Dedifferentiated amniotic fluid mesenchymal stem cell (primary cell): ENCODE results near the gene MTPN.

ENCODE experiments used
- DNase-seq: peaks from one replicate; pipeline ENCODE4 v3.0.0-alpha.2; 2016; ENCODE audit errors: extremely low spot score

The MTPN gene

DNA sequence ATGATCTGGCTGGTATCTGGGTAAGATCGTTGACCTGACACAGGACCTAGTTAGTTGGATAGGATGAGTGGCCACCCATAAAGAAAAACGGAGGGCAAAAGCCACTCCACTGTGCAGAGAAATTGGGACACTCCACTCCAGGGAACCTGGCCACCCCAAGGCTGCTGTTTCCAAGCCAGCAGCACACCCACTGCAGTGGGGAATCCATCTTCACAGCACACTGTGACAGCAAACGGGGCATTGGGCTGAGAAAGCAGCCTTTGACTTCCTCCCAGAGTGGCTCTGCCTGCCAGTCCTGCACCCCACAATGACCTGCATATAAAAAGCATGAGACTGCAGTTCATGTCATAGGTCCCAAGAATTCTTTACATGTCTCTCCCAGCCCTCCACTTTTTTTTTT, 52.9 kb downstream of the MTPN start:
- no peak for DNase-seq

GRCh38 chr7:135922263-135922662, 54.9 kb downstream of the MTPN start:
- no peak for DNase-seq

DNA sequence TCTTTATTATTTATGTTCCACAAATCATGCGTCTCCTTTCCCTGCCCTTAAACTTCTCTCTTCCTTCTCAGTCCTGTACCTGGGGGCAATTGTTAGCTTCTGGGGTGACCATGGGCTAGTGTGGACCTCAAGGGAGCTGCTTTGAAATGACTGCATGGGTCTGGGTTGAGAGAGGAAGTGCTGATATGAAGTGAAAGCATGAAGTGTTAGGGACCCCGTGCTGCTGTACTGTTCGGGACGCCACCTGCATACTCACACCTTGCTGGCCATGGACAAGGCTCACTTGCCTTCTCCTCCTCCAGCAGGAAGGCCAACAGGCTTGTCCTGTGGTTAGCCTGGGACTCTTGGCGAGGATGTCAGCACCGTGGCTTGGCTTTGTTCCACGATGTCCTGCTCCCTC, 56.7 kb downstream of the MTPN start:
- DNase-seq: no peak

DNA sequence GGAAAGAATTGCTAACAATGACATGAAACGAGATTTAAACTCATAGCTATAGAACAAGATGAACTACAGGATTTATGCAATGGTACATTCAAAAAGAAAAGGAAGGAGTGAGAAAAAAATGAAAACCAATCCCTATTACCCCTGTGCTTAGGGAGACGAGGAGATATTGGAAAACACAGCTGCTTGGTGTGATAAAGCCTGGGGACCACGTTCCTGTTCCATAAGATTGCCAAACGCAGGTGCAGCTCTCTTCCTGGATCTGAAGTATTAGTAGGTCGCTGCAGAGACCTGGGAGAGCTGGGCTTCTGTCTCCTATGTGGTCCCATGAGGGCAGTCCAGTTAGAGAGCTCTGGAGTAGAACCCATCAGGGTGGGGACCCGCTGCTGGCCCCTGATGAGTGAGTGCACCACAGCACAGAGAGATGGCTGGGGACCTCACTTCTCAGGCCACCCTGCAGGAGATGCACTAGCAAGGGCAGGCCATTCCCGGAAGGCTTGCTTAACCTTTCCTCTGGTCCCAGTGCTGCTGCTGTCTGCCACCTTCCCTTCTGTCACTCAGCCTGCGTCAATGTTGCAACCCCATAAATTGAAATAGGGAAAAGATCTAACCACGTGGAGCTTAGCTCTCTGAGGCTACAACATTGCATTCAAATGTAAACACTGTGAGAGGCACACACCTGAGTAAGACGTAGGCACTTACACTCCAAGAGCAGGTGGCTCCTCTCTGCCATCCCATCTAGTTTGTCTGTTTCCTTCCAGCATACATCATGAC, 57.9 kb downstream of the MTPN start:
- no peak for DNase-seq

DNA sequence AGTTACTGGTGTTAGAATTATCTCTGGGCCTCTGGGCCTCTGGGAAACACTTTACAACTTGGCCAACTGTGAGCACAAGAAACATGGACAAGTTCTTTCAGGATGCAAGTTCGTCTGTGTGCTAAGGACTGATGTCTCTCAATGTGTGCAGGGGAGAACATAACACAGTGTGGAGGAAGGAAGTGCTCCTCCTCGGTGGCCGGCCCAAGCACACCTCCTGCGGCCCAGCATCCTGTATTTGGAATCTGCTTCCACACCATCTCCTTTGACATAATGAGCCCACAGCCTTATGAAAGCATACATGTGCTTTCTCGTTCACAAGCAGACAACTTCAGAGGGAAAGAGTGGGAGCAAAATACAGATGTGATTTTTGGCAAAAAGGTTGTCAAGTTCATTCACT, 59.0 kb downstream of the MTPN start:
- no peak for DNase-seq

DNA sequence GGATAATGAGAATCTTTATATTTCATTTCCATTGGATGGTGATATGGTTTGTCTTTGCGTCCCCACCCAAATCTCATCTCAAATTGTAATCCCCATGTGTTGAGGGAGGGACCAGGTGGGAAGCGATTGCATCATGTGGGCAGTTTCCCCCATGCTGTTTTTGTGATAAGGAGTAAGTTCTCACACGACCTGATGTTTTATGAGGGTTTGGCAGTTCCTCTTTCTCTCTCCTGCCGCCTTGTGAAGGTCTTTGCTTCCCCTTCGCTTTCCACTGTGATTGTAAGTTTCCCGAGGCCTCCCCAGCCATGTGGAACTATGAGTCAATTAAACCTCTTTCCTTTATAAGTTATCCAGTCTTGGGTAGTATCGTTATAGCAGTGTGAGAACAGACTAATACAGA, 59.4 kb downstream of the MTPN start:
- no peak for DNase-seq

GRCh38 chr7:135914346-135914745, 62.8 kb downstream of the MTPN start:
- no peak for DNase-seq

- no peak for DNase-seq
Measured at GRCh38 chr7:135913404-135913803, 63.8 kb downstream of the MTPN start.

DNA sequence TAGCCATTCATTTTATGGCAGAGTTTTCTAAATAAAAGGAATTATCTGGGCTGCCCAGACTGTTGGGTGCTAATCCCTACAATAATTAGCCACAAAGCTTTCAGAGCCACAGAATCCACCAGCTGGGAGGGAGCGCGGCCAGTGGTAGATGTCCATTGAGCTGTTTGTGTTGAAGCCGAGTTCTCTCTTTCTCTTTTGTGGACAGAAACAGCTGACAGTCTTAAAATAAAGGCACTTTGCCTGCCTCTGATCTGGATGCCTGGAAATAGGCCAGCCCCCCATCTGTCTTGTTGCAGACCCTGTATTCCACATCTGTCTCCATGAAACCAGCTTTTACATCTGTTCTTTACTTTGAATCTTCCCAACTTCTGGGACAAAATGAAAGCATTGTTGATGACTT, 66.1 kb downstream of the MTPN start:
- no peak for DNase-seq

GRCh38 chr7:135910393-135911036, 66.6 kb downstream of the MTPN start:
- no peak for DNase-seq

- no peak for DNase-seq
Measured at GRCh38 chr7:135905858-135906257, 71.3 kb downstream of the MTPN start.

- no peak for DNase-seq
Measured at GRCh38 chr7:135905355-135905754, 71.8 kb downstream of the MTPN start.

DNA sequence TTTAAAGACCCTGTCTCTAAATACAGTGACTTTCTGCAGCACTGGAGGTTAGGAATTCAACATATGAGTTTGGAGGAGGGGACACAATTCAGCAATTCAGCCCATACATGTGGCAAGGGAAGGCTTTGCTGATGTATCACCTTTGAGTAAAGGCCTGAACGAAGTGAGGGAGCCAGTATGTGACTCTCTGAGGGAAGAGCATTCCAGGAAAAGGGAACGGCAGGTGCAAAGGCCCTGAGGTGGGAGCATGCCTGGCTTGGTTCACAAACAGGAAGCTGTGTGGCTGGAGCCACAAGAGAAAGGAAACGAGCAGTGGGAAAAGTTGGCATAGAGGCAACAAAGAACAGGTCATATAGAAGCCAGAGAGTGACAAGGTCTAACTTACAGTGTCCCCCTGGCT, 72.9 kb downstream of the MTPN start:
- no peak for DNase-seq

- DNase-seq: no peak
Measured at GRCh38 chr7:135901585-135902540, 75.3 kb downstream of the MTPN start.

- no peak for DNase-seq
Measured at GRCh38 chr7:135900065-135900546, 77.1 kb downstream of the MTPN start.

DNA sequence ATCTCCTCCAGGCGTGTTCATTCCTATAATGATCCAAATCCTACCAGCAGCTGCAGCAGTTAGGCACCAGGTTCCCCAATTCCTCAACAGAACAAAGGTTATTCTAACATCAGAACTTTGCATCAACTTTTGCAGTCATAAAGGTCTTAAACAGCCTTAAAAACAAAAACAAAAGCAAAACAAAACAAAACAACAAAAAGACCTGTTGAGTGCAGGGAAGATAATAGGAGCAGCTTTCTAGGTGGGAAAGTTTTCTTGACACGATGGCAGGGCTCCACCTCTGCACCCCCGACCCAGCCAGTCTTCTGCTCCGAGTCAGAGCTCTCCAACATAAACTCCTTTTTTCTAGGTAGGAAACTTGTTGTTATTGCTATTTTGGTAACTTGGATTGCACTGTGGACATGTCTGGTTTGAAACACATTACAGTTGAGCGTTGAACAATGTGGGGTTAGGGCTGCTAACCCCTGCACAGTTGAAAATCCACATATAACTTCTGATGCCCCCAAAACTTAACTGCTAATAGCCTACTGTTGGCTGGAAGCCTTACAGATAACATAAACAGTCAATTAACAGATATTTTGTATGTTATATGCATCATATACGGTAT, 77.6 kb downstream of the MTPN start:
- DNase-seq: no peak

GRCh38 chr7:135898226-135898625, 78.9 kb downstream of the MTPN start:
- DNase-seq: no peak

- no peak for DNase-seq
Measured at GRCh38 chr7:135894816-135895215, 82.3 kb downstream of the MTPN start.

DNA sequence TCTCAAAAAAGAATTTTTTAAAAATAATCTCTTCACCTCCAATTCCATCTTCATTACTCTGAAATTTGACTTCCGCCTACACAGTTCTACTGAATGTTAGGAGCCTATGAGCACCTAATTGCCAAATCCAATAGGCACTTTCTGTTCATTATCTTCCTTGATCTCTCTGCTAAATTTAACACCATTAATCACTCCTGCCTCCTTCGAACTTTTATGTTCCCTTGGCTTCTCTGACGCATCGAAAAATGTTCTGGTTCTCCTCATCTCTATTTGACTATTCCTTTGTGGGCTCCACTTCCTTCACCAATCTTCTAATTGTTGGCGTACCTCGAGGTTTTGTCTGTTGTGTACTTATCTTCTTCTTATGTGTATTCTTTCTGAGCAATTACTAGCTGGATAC, 87.3 kb downstream of the MTPN start:
- no peak for DNase-seq

GRCh38 chr7:135888740-135889139, 88.4 kb downstream of the MTPN start:
- DNase-seq: no peak

- DNase-seq: no peak
Measured at GRCh38 chr7:135886345-135887132, 90.6 kb downstream of the MTPN start.
